IPS-NIHi11 (cell line): ENCODE data around the gene ITGA3.
A peak's percentile ranks its signal among the peaks of the same experiment; 100 is the strongest.

Experiments used
- DNase-seq: peaks from one replicate; pipeline ENCODE4 v3.0.0; 2012; ENCODE audit warnings: mixed read lengths, low spot score

The ITGA3 gene

GRCh38 chr17:50110591-50111349 lies 54.9 kb downstream of the ITGA3 start:
- DNase-seq, result no peak

- peak; percentile 70 for DNase-seq
Observed at GRCh38 chr17:50111673-50112655, 56.1 kb downstream of the ITGA3 start.

GRCh38 chr17:50112694-50113093 lies 56.8 kb downstream of the ITGA3 start:
- no peak for DNase-seq

GRCh38 chr17:50113624-50114320 lies 57.9 kb downstream of the ITGA3 start:
- no peak for DNase-seq

- DNase-seq, result no peak
Observed at GRCh38 chr17:50114401-50114800, 58.5 kb downstream of the ITGA3 start.

GRCh38 chr17:50114849-50115357 lies 59.0 kb downstream of the ITGA3 start:
- peak; percentile 64 for DNase-seq

GRCh38 chr17:50115756-50116155 lies 59.8 kb downstream of the ITGA3 start:
- DNase-seq, result no peak

GRCh38 chr17:50117202-50118051 lies 61.5 kb downstream of the ITGA3 start:
- peak; percentile 83 for DNase-seq

- no peak for DNase-seq
Observed at GRCh38 chr17:50118076-50118827, 62.3 kb downstream of the ITGA3 start.

- no peak for DNase-seq
Observed at GRCh38 chr17:50118828-50119218, 62.9 kb downstream of the ITGA3 start.

- no peak for DNase-seq
Observed at GRCh38 chr17:50120475-50121253, 64.8 kb downstream of the ITGA3 start.

- no peak for DNase-seq
Observed at GRCh38 chr17:50122945-50123344, 67.0 kb downstream of the ITGA3 start.

- peak; percentile 58 for DNase-seq
Observed at GRCh38 chr17:50123649-50124349, 67.9 kb downstream of the ITGA3 start.

GRCh38 chr17:50125420-50125997 lies 69.6 kb downstream of the ITGA3 start:
- DNase-seq, result no peak

GRCh38 chr17:50127697-50128361 lies 71.9 kb downstream of the ITGA3 start:
- DNase-seq, result no peak

- peak; percentile 63 for DNase-seq
Observed at GRCh38 chr17:50128441-50129352, 72.8 kb downstream of the ITGA3 start.

GRCh38 chr17:50129353-50129727 lies 73.4 kb downstream of the ITGA3 start:
- peak; percentile 70 for DNase-seq
